ENCODE data around the gene KNTC1.

Gene KNTC1

DNA sequence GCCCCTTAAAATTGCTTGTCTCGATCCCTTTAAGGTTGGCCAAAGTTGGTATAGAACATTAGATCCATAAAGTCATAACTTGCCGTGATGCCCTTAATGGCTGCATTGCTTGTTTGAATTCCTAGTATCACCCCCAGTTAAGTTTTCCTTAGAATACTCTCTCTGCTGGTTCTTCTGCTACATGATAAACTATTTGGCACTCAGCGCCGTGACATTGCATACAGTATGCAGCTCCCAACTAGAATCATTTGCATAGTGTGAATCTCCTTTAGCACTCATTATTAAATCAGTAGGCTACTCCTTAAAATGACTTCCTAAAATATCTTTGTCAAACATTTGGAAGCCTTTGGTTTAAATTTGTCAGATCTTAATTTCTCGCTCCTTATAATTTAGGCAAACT is 42.2 kb downstream of the KNTC1 start:
- no peak for TF ChIP-seq POLR2AphosphoS5 (IDR thresholded peaks at IDR 0.05; ENCODE audit: low read depth, low read length)
- no peak for TF ChIP-seq TAF1 (IDR thresholded peaks at IDR 0.05; ENCODE audit: borderline replicate concordance, insufficient read depth, low read length)
- TF ChIP-seq FOXP2 (optimal IDR thresholded peaks at IDR 0.05; ENCODE audit: borderline replicate concordance, extremely low read depth, extremely low read length, insufficient read depth): no peak
- TF ChIP-seq SIN3A (IDR thresholded peaks at IDR 0.05; ENCODE audit: borderline replicate concordance, insufficient read depth, low read length): no peak
- TF ChIP-seq, protein P1, sequence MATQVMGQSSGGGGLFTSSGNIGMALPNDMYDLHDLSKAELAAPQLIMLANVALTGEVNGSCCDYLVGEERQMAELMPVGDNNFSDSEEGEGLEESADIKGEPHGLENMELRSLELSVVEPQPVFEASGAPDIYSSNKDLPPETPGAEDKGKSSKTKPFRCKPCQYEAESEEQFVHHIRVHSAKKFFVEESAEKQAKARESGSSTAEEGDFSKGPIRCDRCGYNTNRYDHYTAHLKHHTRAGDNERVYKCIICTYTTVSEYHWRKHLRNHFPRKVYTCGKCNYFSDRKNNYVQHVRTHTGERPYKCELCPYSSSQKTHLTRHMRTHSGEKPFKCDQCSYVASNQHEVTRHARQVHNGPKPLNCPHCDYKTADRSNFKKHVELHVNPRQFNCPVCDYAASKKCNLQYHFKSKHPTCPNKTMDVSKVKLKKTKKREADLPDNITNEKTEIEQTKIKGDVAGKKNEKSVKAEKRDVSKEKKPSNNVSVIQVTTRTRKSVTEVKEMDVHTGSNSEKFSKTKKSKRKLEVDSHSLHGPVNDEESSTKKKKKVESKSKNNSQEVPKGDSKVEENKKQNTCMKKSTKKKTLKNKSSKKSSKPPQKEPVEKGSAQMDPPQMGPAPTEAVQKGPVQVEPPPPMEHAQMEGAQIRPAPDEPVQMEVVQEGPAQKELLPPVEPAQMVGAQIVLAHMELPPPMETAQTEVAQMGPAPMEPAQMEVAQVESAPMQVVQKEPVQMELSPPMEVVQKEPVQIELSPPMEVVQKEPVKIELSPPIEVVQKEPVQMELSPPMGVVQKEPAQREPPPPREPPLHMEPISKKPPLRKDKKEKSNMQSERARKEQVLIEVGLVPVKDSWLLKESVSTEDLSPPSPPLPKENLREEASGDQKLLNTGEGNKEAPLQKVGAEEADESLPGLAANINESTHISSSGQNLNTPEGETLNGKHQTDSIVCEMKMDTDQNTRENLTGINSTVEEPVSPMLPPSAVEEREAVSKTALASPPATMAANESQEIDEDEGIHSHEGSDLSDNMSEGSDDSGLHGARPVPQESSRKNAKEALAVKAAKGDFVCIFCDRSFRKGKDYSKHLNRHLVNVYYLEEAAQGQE (IDR thresholded peaks at IDR 0.05; ENCODE audit: insufficient read depth in 1 of 2, low read depth in 2 of 2, low read length in 2 of 2): no peak

DNA sequence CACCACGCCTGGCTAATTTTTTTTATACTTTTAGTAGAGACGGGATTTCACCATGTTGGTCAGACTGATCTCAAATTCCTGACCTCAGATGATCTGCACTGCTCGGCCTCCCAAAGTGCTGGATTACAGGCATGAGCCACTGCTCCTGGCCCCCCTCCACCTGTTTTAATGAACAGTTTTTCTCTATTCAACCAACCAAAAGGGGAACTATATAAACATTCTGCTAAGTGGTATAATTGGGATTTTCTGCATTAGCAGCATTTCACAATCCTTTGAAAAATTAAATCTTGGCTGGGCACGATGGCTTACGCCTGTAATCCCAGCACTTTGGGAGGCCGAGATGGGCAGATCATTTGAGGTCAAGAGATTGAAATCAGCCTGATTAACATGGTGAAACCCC is 44.8 kb downstream of the KNTC1 start:
- TF ChIP-seq FOXP2 (optimal IDR thresholded peaks at IDR 0.05; ENCODE audit: borderline replicate concordance, extremely low read depth, extremely low read length, insufficient read depth): no peak
- no peak for TF ChIP-seq POLR2AphosphoS5 (IDR thresholded peaks at IDR 0.05; ENCODE audit: low read depth, low read length)
- no peak for TF ChIP-seq SIN3A (IDR thresholded peaks at IDR 0.05; ENCODE audit: borderline replicate concordance, insufficient read depth, low read length)
- TF ChIP-seq TAF1 (IDR thresholded peaks at IDR 0.05; ENCODE audit: borderline replicate concordance, insufficient read depth, low read length): no peak
- TF ChIP-seq, protein P1 (IDR thresholded peaks at IDR 0.05; ENCODE audit: insufficient read depth in 1 of 2, low read depth in 2 of 2, low read length in 2 of 2): no peak

DNA sequence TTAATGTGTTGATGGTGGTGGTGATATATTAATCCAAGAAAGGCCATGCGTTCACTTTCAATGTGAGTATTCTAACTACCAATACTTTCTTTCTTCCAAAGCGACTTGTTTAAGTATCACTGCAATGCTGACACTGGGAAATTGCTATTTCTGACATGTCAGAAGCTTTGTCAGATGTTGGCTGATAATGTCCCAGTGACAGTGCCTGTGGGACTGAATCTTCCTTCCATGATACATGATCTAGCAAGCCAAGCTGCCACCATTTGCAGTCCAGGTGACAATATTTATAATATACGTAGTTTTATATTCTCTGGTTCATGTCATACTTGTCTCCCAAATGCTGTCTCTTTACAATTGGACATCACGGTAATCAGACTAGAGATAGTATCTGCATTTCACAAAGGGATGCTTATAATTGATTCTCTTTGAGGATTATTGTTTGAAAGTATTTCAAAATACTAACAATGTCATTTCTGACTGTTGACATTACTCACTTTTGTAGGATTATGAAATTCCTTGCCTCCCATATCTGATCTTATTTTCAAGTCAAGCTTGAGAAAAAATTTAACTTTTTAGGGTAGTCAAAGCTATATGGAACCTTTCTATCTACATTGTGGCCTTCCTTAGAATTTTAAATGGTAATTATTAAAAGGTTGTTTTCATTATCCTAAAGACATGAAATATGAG is 57.3 kb downstream of the KNTC1 start:
- no peak for TF ChIP-seq TAF1 (IDR thresholded peaks at IDR 0.05; ENCODE audit: borderline replicate concordance, insufficient read depth, low read length)
- no peak for TF ChIP-seq SIN3A (IDR thresholded peaks at IDR 0.05; ENCODE audit: borderline replicate concordance, insufficient read depth, low read length)
- no peak for TF ChIP-seq FOXP2 (optimal IDR thresholded peaks at IDR 0.05; ENCODE audit: borderline replicate concordance, extremely low read depth, extremely low read length, insufficient read depth)
- TF ChIP-seq POLR2AphosphoS5 (IDR thresholded peaks at IDR 0.05; ENCODE audit: low read depth, low read length): no peak
- TF ChIP-seq, protein P1 (IDR thresholded peaks at IDR 0.05; ENCODE audit: insufficient read depth in 1 of 2, low read depth in 2 of 2, low read length in 2 of 2): no peak

DNA sequence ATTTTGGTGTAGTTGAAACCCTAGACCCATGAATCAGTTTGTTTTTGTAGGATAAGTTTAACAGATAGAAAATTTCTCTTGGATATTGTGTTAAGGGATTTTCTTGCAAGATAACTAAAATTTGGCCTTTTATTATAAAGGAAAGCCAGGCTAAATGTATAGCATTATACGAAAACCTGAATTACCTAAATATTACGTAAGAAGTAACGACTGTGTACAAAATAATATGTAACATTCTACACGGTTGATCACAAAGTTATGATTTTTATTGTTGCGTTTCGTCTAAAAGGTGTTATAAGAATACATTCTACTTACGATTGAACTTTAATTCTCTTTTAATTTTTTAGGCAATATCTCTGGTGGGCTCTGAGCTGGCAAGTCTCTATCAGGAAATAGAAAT is 63.9 kb downstream of the KNTC1 start:
- TF ChIP-seq TAF1 (IDR thresholded peaks at IDR 0.05; ENCODE audit: borderline replicate concordance, insufficient read depth, low read length) (no peak), POLR2AphosphoS5 (IDR thresholded peaks at IDR 0.05; ENCODE audit: low read depth, low read length) (no peak), SIN3A (IDR thresholded peaks at IDR 0.05; ENCODE audit: borderline replicate concordance, insufficient read depth, low read length) (no peak), FOXP2 (optimal IDR thresholded peaks at IDR 0.05; ENCODE audit: borderline replicate concordance, extremely low read depth, extremely low read length, insufficient read depth) (no peak)
- TF ChIP-seq, protein P1 (IDR thresholded peaks at IDR 0.05; ENCODE audit: insufficient read depth in 1 of 2, low read depth in 2 of 2, low read length in 2 of 2): no peak

All from PFSK-1 (cell line).